ENCODE measurements around the gene BRD3OS. TPM values are rescaled to one million over a fixed set of nuclear protein-coding genes. Genes with fewer than 3 reads are reported as not detected.

BRD3OS gene
- total RNA-seq, 1 donor from 2014 or later = 20.2 TPM

GRCh38 chr9:134014946-134015345, 10.3 kb upstream of the BRD3OS start:
- Histone ChIP-seq H4K20me1 (ENCODE audit: insufficient read depth, low read length) (no peaks in the 10 kb centered on the region), H3K9ac (ENCODE audit: low read length) (no peak overlapping the region), H3K79me2 (ENCODE audit: insufficient read depth, low read length) (no peaks in the 10 kb centered on the region), H3K4me3 (ENCODE audit: insufficient read depth, low read depth, low read length) (no peak overlapping the region), H3K27me3 (ENCODE audit: insufficient read depth, low read length) (no peaks in the 10 kb centered on the region), H3K4me1 (ENCODE audit: insufficient read depth, low read length) (no peaks in the 10 kb centered on the region), H3K4me2 (ENCODE audit: low read length) (no peak overlapping the region), H3K36me3 (ENCODE audit: insufficient read depth, low read length) (no peaks in the 10 kb centered on the region), H3K9me3 (ENCODE audit: insufficient read depth, low read depth, low read length) (no peaks in the 10 kb centered on the region), H3K27ac (ENCODE audit: low read depth, low read length) (no peak overlapping the region), H2AFZ (ENCODE audit: low read depth, low read length) (no peak overlapping the region)
- no peaks in the 10 kb centered on the region for H3K27me3 Mint-ChIP-seq (ENCODE audit: low read depth, unreplicated experiment)
- H3K27ac Mint-ChIP-seq (ENCODE audit: unreplicated experiment) = no peak overlapping the region
- TF ChIP-seq EZH2 (IDR thresholded peaks at IDR 0.05; ENCODE audit: insufficient read depth, low read length) (no peak), CTCF (IDR thresholded peaks at IDR 0.05; ENCODE audit: insufficient read depth, low read depth, low read length) (no peak)
- DNase-seq (ENCODE audit: low read depth) (no peak), FAIRE-seq (no peak)
- peaks cover 14% of the 10 kb centered on the region for H3K9me3 Mint-ChIP-seq (ENCODE audit: unreplicated experiment)
- H3K4me1 Mint-ChIP-seq (ENCODE audit: low read depth, unreplicated experiment) = no peaks in the 10 kb centered on the region
- no peak overlapping the region for H3K4me3 Mint-ChIP-seq (ENCODE audit: unreplicated experiment)
- peaks cover 2% of the 10 kb centered on the region for H3K36me3 Mint-ChIP-seq (ENCODE audit: low read depth, unreplicated experiment)

- no peaks in the 10 kb centered on the region for H3K79me2 ChIP-seq (ENCODE audit: insufficient read depth, low read length)
- peak overlapping the region; percentile 60 for H3K4me3 Mint-ChIP-seq (ENCODE audit: unreplicated experiment)
- no peak for DNase-seq (ENCODE audit: low read depth)
- no peak for FAIRE-seq
- peaks cover 7% of the 10 kb centered on the region for H3K4me1 ChIP-seq (ENCODE audit: insufficient read depth, low read length)
- H3K9me3 Mint-ChIP-seq (ENCODE audit: unreplicated experiment) = no peaks in the 10 kb centered on the region
- H3K36me3 Mint-ChIP-seq (ENCODE audit: low read depth, unreplicated experiment) = peaks cover 6% of the 10 kb centered on the region
- no peak overlapping the region for H3K27ac ChIP-seq (ENCODE audit: low read depth, low read length)
- H3K4me1 Mint-ChIP-seq (ENCODE audit: low read depth, unreplicated experiment) = no peaks in the 10 kb centered on the region
- H3K4me3 ChIP-seq (ENCODE audit: insufficient read depth, low read depth, low read length) = peak overlapping the region; percentile 50
- H3K36me3 ChIP-seq (ENCODE audit: insufficient read depth, low read length) = peaks cover 2% of the 10 kb centered on the region
- no peaks in the 10 kb centered on the region for H3K9me3 ChIP-seq (ENCODE audit: insufficient read depth, low read depth, low read length)
- TF ChIP-seq EZH2 (IDR thresholded peaks at IDR 0.05; ENCODE audit: insufficient read depth, low read length) (no peak), CTCF (IDR thresholded peaks at IDR 0.05; ENCODE audit: insufficient read depth, low read depth, low read length) (no peak)
- H4K20me1 ChIP-seq (ENCODE audit: insufficient read depth, low read length) = peaks cover 19% of the 10 kb centered on the region
- no peak overlapping the region for H3K9ac ChIP-seq (ENCODE audit: low read length)
- H3K27me3 Mint-ChIP-seq (ENCODE audit: low read depth, unreplicated experiment) = no peaks in the 10 kb centered on the region
- H3K4me2 ChIP-seq (ENCODE audit: low read length) = peak overlapping the region; percentile 95
- H2AFZ ChIP-seq (ENCODE audit: low read depth, low read length) = peak overlapping the region; percentile 83
- peak overlapping the region; percentile 59 for H3K27ac Mint-ChIP-seq (ENCODE audit: unreplicated experiment)
- H3K27me3 ChIP-seq (ENCODE audit: insufficient read depth, low read length) = no peaks in the 10 kb centered on the region
These were observed 978 bp upstream of the BRD3OS start for GRCh38 chr9:134024214-134024792.

All from astrocyte (in vitro differentiated cells and primary cell).